Uterus (tissue), 4 donors: ENCODE measurements around the gene KIF18B. TPM values are rescaled to one million over a fixed set of nuclear protein-coding genes. Genes with fewer than 3 reads are reported as not detected.
"Not testable (repeated sequence)": the region's sequence is repeated elsewhere in the genome, so short reads cannot be mapped to it uniquely, and the experiment has no call there.

ENCODE experiments used
- DNase-seq, 2 donors: peaks; one replicate each; pipeline ENCODE4 v3.0.0-alpha.2; 2019 to 2020
- H3K27ac ChIP-seq, 2 donors: fragments of 200-600 bp; sonication (generic); 1 replicate in 1 of 2; 2 replicates in 1 of 2; pipeline ENCODE4 v1.5.1; 2016 to 2018
- H3K27me3 ChIP-seq, 2 donors: fragments of 200-600 bp; sonication (generic); one replicate each; pipeline ENCODE4 v1.5.1; 2018 to 2019; ENCODE audit warnings: control low read depth in 1 of 2
- H3K36me3 ChIP-seq, 2 donors: fragments of 200-600 bp; sonication (generic); one replicate each; pipeline ENCODE4 v1.5.1; 2019; ENCODE audit warnings: control low read depth in 1 of 2
- H3K4me1 ChIP-seq, 2 donors: fragments of 200-600 bp; sonication (generic); one replicate each; pipeline ENCODE4 v1.5.1; 2018 to 2019; ENCODE audit warnings: control low read depth in 1 of 2
- H3K4me3 ChIP-seq, 2 donors: fragments of 200-600 bp; sonication (generic); 1 replicate in 1 of 2; 2 replicates in 1 of 2; pipeline ENCODE4 v1.5.1; 2018 to 2019; ENCODE audit warnings: mild to moderate bottlenecking in 1 of 2
- H3K9me3 ChIP-seq, 2 donors: fragments of 200-600 bp; sonication (generic); one replicate each; pipeline ENCODE4 v1.5.1; 2019; ENCODE audit warnings: control low read depth in 1 of 2
- CTCF ChIP-seq, 4 experiments: fragments of 200-600 bp in 2 of 4; fragments of 450-650 bp in 2 of 4; sonication (generic) in 2 of 4; IDR thresholded peaks; one replicate each; pipeline ENCODE4 v1.5.1; 2016 to 2019; ENCODE audit warnings: antibody characterized with exemption in 4 of 4, mild to moderate bottlenecking in 2 of 4, moderate library complexity in 1 of 4
- POLR2A ChIP-seq, 2 donors: fragments of 450-650 bp; IDR thresholded peaks; one replicate each; pipeline ENCODE4 v1.6.1; 2016; ENCODE audit warnings: antibody characterized with exemption in 2 of 2, mild to moderate bottlenecking in 1 of 2, moderate library complexity in 1 of 2
- intact Hi-C: fragments of 100-400 bp; cut with DNase I; formaldehyde crosslinking; loops from one replicate; pipeline ENCODE4 v1.15.1; 2023; ENCODE audit warnings: low total_unique reads
- total RNA-seq, 4 donors: library from RNA; depleted of rRNA in 3 of 4; stranded (reverse); fragments of >200 nt in 3 of 4; gene quantifications; one replicate each; pipeline versions ENCODE4 v1.1.0 to v1.2.4, GENCODE V29; 2014 to 2023
- donor health status: DM: yes; HTN: yes; CAD: no.

KIF18B gene
- total RNA-seq, 4 donors from 2014 or later = 4.4 TPM; not detected in 3

- peak overlapping the region; percentile 50 to 55 for H3K4me3 ChIP-seq
- peak overlapping the region in 1 of 2 donors; percentile 66 for H3K27ac ChIP-seq
- intact Hi-C loops = no loop called here
- TF ChIP-seq POLR2A (IDR thresholded peaks at IDR 0.05) = no peak
- TF ChIP-seq CTCF (IDR thresholded peaks at IDR 0.05) = no peak
- H3K27me3 ChIP-seq = no peaks in the 10 kb centered on the region
- DNase-seq = no peak
- no peaks in the 10 kb centered on the region for H3K9me3 ChIP-seq
- H3K4me1 ChIP-seq = peaks cover 0 to 5% of the 10 kb centered on the region in 2 donors
- H3K36me3 ChIP-seq = no peaks in the 10 kb centered on the region
These were observed 782 bp upstream of the KIF18B start for GRCh38 chr17:44948315-44948795.

GRCh38 chr17:44945652-44946051 is 1.9 kb downstream of the KIF18B start:
- H3K9me3 ChIP-seq, H3K36me3 ChIP-seq, intact Hi-C loops, H3K27me3 ChIP-seq, H3K27ac ChIP-seq, H3K4me1 ChIP-seq, H3K4me3 ChIP-seq, DNase-seq: not testable (repeated sequence)

GRCh38 chr17:44942456-44942855 is 5.1 kb downstream of the KIF18B start:
- H3K27ac ChIP-seq = no peak overlapping the region
- DNase-seq = no peak
- intact Hi-C loops = no loop called here
- H3K36me3 ChIP-seq = no peaks in the 10 kb centered on the region
- no peaks in the 10 kb centered on the region for H3K27me3 ChIP-seq
- no peaks in the 10 kb centered on the region for H3K9me3 ChIP-seq
- H3K4me3 ChIP-seq = no peak overlapping the region
- peaks cover 0 to 4% of the 10 kb centered on the region in 2 donors for H3K4me1 ChIP-seq
- no peak for TF ChIP-seq POLR2A (IDR thresholded peaks at IDR 0.05)
- TF ChIP-seq CTCF (IDR thresholded peaks at IDR 0.05) = no peak

- Histone ChIP-seq H3K4me3 (no peak overlapping the region), H3K9me3 (no peaks in the 10 kb centered on the region), H3K36me3 (no peaks in the 10 kb centered on the region), H3K27ac (no peak overlapping the region), H3K4me1 (no peaks in the 10 kb centered on the region), H3K27me3 (no peaks in the 10 kb centered on the region)
- no peak for TF ChIP-seq CTCF (IDR thresholded peaks at IDR 0.05)
- TF ChIP-seq POLR2A (IDR thresholded peaks at IDR 0.05) = no peak
- DNase-seq = no peak
- intact Hi-C loops = no loop called here
These were observed 5.8 kb downstream of the KIF18B start for GRCh38 chr17:44941712-44942331.

GRCh38 chr17:44940768-44941167 is 6.8 kb downstream of the KIF18B start:
- no peaks in the 10 kb centered on the region for H3K36me3 ChIP-seq
- H3K27me3 ChIP-seq = no peaks in the 10 kb centered on the region
- no peak overlapping the region for H3K27ac ChIP-seq
- no peak for DNase-seq
- intact Hi-C loops = no loop called here
- no peak for TF ChIP-seq CTCF (IDR thresholded peaks at IDR 0.05)
- TF ChIP-seq POLR2A (IDR thresholded peaks at IDR 0.05) = no peak
- H3K4me3 ChIP-seq = no peak overlapping the region
- H3K9me3 ChIP-seq = no peaks in the 10 kb centered on the region
- H3K4me1 ChIP-seq = no peaks in the 10 kb centered on the region

GRCh38 chr17:44940317-44940716 is 7.3 kb downstream of the KIF18B start:
- no peaks in the 10 kb centered on the region for H3K27me3 ChIP-seq
- H3K27ac ChIP-seq = no peak overlapping the region
- DNase-seq = no peak
- no peaks in the 10 kb centered on the region for H3K9me3 ChIP-seq
- intact Hi-C loops = no loop called here
- no peak for TF ChIP-seq POLR2A (IDR thresholded peaks at IDR 0.05)
- TF ChIP-seq CTCF (IDR thresholded peaks at IDR 0.05) = no peak
- no peaks in the 10 kb centered on the region for H3K36me3 ChIP-seq
- H3K4me3 ChIP-seq = no peak overlapping the region
- no peaks in the 10 kb centered on the region for H3K4me1 ChIP-seq
